Astrocyte (in vitro differentiated cells and primary cell): ENCODE measurements around the gene PAK6. TPM values are rescaled to one million over a fixed set of nuclear protein-coding genes. Genes with fewer than 3 reads are reported as not detected.

ENCODE experiments used
- DNase-seq: peaks from one replicate; pipeline ENCODE4 v3.0.0-alpha.2; 2010; ENCODE audit warnings: low read depth
- FAIRE-seq: peaks from 2 replicates; lab custom pipeline; 2011; peaks lifted over from hg19 to GRCh38; lab: Jason Lieb, UNC
- H2AFZ ChIP-seq: 2 replicates; pipeline ENCODE4 v1.6.0; 2012; ENCODE audit warnings: low read depth, low read length, inconsistent platforms
- H3K27ac ChIP-seq: 2 replicates; pipeline ENCODE4 v1.5.1; 2011; ENCODE audit warnings: low read depth, low read length, inconsistent platforms
- H3K27me3 ChIP-seq: 2 replicates; pipeline ENCODE4 v1.6.0; 2011; ENCODE audit warnings: low read length, inconsistent platforms; ENCODE audit not compliant: insufficient read depth
- H3K36me3 ChIP-seq: 2 replicates; pipeline ENCODE4 v1.5.1; 2011; ENCODE audit warnings: low read length, inconsistent platforms; ENCODE audit not compliant: insufficient read depth
- H3K4me1 ChIP-seq: 2 replicates; pipeline ENCODE4 v1.5.1; 2011; ENCODE audit warnings: low read length, inconsistent platforms; ENCODE audit not compliant: insufficient read depth
- H3K4me2 ChIP-seq: 2 replicates; pipeline ENCODE4 v1.6.0; 2012; ENCODE audit warnings: low read length, inconsistent platforms
- H3K4me3 ChIP-seq: 2 replicates; pipeline ENCODE4 v1.5.1; 2011; ENCODE audit warnings: low read depth, mild to moderate bottlenecking, low read length, inconsistent platforms; ENCODE audit not compliant: insufficient read depth
- H3K79me2 ChIP-seq: 2 replicates; pipeline ENCODE4 v1.6.0; 2012; ENCODE audit warnings: mild to moderate bottlenecking, low read length, inconsistent platforms; ENCODE audit not compliant: insufficient read depth
- H3K9ac ChIP-seq: 2 replicates; pipeline ENCODE4 v1.6.0; 2012; ENCODE audit warnings: mild to moderate bottlenecking, low read length, inconsistent platforms
- H3K9me3 ChIP-seq: 2 replicates; pipeline ENCODE4 v1.5.1; 2012; ENCODE audit warnings: low read depth, mild to moderate bottlenecking, low read length, inconsistent platforms; ENCODE audit not compliant: insufficient read depth
- H4K20me1 ChIP-seq: 2 replicates; pipeline ENCODE4 v1.6.0; 2012; ENCODE audit warnings: low read length, inconsistent platforms; ENCODE audit not compliant: insufficient read depth
- H3K27ac Mint-ChIP-seq: one replicate; pipeline ENCODE4 v1.8.0; 2021; ENCODE audit warnings: mild to moderate bottlenecking, mixed read lengths; ENCODE audit not compliant: unreplicated experiment
- H3K27me3 Mint-ChIP-seq: one replicate; pipeline ENCODE4 v1.8.0; 2021; ENCODE audit warnings: low read depth, mixed read lengths; ENCODE audit not compliant: unreplicated experiment
- H3K36me3 Mint-ChIP-seq: one replicate; pipeline ENCODE4 v1.8.0; 2021; ENCODE audit warnings: low read depth, mixed read lengths; ENCODE audit not compliant: unreplicated experiment
- H3K4me1 Mint-ChIP-seq: one replicate; pipeline ENCODE4 v1.8.0; 2021; ENCODE audit warnings: low read depth, mixed read lengths; ENCODE audit not compliant: unreplicated experiment
- H3K4me3 Mint-ChIP-seq: one replicate; pipeline ENCODE4 v1.8.0; 2021; ENCODE audit warnings: mild to moderate bottlenecking, moderate library complexity, mixed read lengths; ENCODE audit not compliant: unreplicated experiment
- H3K9me3 Mint-ChIP-seq: one replicate; pipeline ENCODE4 v1.8.0; 2021; ENCODE audit warnings: mild to moderate bottlenecking, mixed read lengths; ENCODE audit not compliant: unreplicated experiment
- CTCF ChIP-seq: IDR thresholded peaks from 2 replicates; pipeline ENCODE4 v1.5.1; 2011; ENCODE audit warnings: low read depth, mild to moderate bottlenecking, inconsistent platforms, low read length, moderate library complexity; ENCODE audit not compliant: insufficient read depth
- EZH2 ChIP-seq: IDR thresholded peaks from 2 replicates; pipeline ENCODE4 v1.6.1; 2012; ENCODE audit warnings: mild to moderate bottlenecking, low read length, inconsistent platforms; ENCODE audit not compliant: insufficient read depth
- total RNA-seq: library from RNA; stranded (reverse); gene quantifications from 2 replicates; pipeline ENCODE4 v1.2.1, GENCODE V29; 2021

PAK6 gene
- total RNA-seq, 1 donor from 2014 or later = 1.1 TPM

DNA sequence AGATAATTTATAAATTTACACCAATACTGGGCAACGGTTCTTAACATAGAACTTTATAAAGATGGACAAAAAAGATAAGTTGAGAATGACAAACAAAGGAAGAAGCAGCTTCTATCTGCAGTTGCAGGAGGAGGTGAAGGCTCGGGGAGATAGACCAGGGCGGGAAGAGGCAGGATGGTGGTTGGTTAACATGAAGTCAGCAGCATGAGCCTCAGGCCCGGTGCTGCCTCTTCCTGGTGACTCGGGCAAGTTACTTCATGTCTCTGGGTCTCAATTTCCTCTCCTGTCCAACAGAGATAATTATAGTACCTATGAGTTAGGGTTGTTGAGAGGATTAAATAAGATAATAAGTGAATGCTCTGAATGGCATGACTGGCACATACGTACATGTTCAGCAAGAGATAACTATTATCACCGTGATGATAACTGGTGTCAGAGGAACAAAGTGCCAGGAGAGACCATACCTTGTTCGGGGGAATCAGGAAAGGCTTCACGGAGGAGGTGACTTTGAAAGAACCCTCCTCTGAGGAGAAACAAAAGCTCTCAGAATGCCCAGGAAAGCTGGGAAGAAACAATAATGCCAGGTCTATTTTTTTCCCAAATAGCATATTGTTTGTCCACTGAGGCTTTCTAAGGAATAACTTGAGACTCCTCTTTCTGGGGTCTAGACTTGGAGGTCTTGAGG is 4.4 kb downstream of the PAK6 start:
- Mint-ChIP-seq H3K36me3 (peaks cover 3% of the 10 kb centered on the region), H3K27ac (no peak overlapping the region), H3K27me3 (peaks cover 37% of the 10 kb centered on the region), H3K4me1 (peaks cover 18% of the 10 kb centered on the region), H3K4me3 (no peak overlapping the region), H3K9me3 (peaks cover 1% of the 10 kb centered on the region)
- Histone ChIP-seq H2AFZ (no peak overlapping the region), H4K20me1 (peaks cover 5% of the 10 kb centered on the region), H3K4me1 (peaks cover 11% of the 10 kb centered on the region), H3K9ac (no peak overlapping the region), H3K4me2 (no peak overlapping the region), H3K36me3 (no peaks in the 10 kb centered on the region), H3K79me2 (no peaks in the 10 kb centered on the region), H3K4me3 (no peak overlapping the region), H3K27ac (no peak overlapping the region), H3K27me3 (no peaks in the 10 kb centered on the region), H3K9me3 (no peaks in the 10 kb centered on the region)
- DNase-seq (no peak), FAIRE-seq (no peak)
- TF ChIP-seq EZH2 = no peak
- no peak for TF ChIP-seq CTCF

DNA sequence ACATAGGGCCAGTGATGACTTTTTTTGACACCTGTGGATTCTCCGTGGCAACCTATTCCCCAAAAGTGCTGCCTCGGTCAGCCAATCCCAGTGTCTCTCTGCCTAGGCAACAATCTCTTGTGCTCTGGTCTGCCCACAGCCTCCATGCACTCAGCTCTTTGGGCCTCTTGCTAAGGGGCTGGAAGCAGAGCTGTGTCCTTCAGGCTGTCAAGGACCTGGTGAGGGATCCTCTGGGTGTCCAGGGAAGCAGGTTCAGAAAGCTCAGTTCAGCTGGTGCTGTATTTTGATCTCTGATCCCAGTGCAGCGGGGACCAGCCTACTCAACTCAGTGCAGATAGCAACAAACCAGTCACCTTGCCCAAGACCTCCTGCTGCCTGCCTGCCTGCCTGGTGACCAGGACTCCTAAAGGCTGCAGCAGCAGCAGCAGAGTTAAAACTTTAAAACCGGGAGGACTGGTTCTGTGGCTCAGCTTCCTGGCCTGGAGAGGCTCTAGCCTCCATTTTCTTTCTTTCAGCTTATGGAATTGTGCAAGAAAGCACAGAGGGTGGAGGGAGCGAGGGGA is 6.2 kb downstream of the PAK6 start:
- DNase-seq (no peak), FAIRE-seq (no peak)
- Mint-ChIP-seq H3K27ac (no peak overlapping the region), H3K9me3 (peaks cover 1% of the 10 kb centered on the region), H3K27me3 (peaks cover 33% of the 10 kb centered on the region), H3K4me1 (peaks cover 22% of the 10 kb centered on the region), H3K36me3 (peaks cover 3% of the 10 kb centered on the region), H3K4me3 (no peak overlapping the region)
- Histone ChIP-seq H3K9ac (no peak overlapping the region), H3K27ac (no peak overlapping the region), H3K27me3 (no peaks in the 10 kb centered on the region), H3K4me1 (peaks cover 8% of the 10 kb centered on the region), H3K4me2 (no peak overlapping the region), H4K20me1 (no peaks in the 10 kb centered on the region), H2AFZ (no peak overlapping the region), H3K79me2 (no peaks in the 10 kb centered on the region), H3K9me3 (no peaks in the 10 kb centered on the region), H3K4me3 (no peak overlapping the region), H3K36me3 (no peaks in the 10 kb centered on the region)
- TF ChIP-seq CTCF (no peak), EZH2 (no peak)
